SH-SY5Y (cell line): ENCODE results near the gene VTI1A.
A peak's percentile ranks its signal among the peaks of the same experiment; 100 is the strongest.

Experiments used
- GATA2 ChIP-seq: IDR thresholded peaks from 2 replicates; pipeline ENCODE4 v1.6.1; 2011; ENCODE audit warnings: mild to moderate bottlenecking, low read depth, low read length
- GATA3 ChIP-seq: IDR thresholded peaks from 2 replicates; pipeline ENCODE4 v1.6.1; 2011; ENCODE audit warnings: low read depth, mild to moderate bottlenecking, low read length, moderate library complexity

The VTI1A gene

DNA sequence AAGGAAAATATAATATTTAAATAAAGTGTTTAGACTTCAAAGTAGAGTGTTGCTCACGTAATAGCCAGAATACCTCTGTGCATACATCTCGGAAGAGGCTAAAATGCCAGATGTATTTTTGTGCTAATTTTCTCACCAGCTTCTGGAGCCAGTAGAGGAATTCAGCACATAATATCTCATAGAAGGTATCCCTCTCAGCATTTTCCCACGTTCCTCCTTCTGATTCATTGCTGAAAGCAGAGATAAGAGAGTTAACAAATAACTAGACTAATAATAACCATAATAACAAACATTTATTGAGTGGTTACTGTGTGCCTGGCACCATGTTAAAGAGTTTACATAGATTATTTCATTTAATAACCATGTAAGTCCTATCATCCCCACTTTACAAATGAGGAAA is 123.6 kb downstream of the VTI1A start:
- TF ChIP-seq GATA3 (no peak), GATA2 (no peak)

DNA sequence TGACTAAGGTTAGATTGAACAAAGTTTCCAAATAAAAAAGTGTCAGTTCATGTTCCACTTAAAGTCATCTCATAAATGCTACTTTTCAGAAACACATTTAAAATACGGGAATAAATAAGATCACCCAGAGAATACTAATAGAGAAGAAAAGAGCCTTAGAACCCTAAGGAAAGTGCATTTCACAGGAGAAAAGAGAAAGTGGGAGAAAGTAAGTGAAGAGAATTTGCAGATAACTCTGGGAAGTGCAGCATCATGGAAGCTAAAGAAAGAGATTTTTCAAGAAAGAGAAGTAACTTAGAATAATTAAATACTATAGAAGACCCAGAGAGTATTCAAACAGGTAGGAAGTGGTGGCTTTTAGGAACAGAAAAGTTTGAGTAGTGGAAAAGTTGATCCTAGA is 132.6 kb downstream of the VTI1A start:
- TF ChIP-seq GATA3 = no peak
- TF ChIP-seq GATA2 = no peak

DNA sequence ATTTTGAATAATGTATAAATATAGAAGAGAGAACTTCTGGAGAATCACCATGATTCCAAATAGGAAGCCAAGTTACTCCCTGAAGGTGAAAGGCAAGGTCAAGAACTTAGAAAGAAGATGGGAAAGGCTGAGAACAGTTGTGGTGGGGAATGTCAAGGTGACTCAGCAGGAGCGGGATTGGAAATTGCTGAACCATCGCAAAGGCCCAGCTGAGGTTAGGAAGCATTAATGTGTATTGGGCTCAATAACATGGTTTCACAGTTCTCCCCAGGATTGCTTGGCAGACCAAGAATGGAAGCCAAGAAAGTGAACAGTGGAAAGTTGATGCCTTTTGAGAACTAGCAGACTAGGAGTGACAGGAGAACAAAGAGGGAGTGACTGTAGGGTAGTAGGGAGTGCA is 133.3 kb downstream of the VTI1A start:
- TF ChIP-seq GATA3 (no peak), GATA2 (no peak)

DNA sequence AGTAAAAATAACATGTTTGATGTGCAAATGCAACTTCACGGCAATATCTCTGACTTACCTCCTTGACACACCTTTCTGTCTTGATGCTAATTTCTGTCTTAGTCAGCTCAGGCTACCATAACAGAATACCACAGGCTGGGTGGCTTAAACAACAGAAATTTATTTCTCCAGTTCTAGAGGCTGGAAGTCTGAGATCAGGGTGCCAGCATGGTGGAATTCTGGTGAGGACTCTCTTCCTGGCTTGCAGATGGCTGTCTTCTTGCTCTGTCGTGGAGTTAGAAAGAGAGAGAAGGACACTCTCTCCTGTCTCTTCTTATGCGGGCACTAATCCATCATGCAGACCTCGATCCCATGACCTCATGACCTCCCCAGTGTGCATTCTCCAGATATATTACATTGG is 134.9 kb downstream of the VTI1A start:
- TF ChIP-seq GATA3 = no peak
- no peak for TF ChIP-seq GATA2

DNA sequence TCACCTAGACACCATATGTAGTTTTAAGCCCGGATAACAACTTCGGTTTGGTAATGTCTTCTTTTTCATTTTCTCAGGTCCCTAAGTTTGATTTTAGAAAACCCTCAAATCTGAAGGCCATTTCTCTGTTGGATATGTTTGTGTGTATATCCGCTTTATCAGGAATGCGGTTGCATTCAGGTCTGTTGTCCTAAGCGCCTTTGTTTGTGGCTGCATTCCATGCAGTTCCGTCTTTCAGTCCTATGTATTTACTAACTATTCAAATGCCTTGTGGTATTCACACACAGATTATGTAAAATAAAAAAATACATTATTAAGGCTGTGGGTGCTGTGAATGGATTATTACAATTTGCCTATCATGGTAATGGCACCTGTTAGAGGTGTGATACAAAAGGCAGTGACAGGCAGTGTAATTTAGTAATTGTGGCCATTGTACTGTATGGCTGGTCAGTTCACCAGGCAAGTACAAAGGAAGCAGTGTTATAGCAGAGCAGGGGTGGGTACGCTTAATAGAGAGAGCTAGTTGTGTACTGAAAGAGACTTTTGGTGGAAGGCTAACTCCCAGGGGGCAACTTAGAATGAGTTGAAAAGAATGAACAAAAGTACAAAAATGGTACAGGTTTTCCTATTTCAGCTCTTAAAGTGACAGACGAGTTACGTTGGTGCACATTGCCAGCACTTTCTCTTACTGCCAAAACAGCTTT is 136.4 kb downstream of the VTI1A start:
- TF ChIP-seq GATA3 (no peak), GATA2 (no peak)

DNA sequence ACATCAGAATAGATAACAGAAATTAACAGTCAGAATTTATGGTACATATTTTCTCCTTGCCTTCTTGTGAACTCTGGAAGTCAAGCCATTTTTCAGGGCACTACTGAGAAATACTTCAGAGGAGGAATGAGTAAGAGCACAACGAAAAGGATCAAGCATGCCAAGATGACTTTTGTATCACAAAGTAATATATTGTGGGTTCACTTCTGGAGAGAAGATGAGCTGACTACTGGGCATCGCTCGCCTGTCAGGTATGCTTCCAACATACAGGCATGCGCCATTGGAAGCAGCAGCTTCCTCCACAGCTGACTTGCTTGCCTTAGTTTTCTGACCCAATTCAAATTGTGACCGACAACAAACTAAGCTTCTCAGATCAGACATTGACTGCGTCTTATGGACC is 137.3 kb downstream of the VTI1A start:
- TF ChIP-seq GATA2 = no peak
- no peak for TF ChIP-seq GATA3

DNA sequence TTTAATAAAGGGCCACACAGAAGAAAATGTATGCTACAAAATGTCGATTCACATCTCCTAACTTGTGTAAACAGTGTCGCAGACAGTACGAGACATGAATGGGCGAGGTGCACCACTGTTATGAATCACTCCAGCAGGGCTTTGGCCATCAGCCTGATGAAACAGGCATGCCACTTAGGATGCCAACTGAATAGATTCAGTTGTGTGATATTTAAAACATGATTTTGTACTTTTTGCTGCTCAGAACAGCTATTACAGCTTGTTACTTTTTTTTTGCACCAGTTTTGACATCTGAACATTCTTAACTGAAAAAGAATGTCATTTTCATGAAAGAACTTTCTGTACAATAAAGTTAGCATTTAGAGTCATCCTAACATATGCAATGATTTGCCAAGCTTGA is 138.1 kb downstream of the VTI1A start:
- no peak for TF ChIP-seq GATA2
- no peak for TF ChIP-seq GATA3

DNA sequence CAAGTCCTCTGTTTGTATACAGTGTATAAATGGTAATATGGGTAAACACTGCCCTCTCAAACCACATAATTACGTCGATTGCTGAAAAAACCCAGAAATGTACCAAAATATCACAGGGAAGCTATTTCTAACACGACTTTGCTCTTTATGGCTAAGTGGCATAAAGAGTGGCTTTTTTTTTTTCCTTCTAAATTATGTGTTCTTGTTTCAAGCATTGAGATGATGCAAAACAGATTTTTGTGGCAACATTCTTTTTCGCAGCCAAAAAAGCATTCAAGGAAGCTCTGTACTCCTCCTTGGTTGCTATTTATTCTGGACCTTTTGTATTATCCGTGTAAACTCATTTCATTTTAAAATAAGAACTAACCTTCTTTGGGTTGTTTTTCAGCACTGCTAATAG is 138.9 kb downstream of the VTI1A start:
- no peak for TF ChIP-seq GATA2
- no peak for TF ChIP-seq GATA3

DNA sequence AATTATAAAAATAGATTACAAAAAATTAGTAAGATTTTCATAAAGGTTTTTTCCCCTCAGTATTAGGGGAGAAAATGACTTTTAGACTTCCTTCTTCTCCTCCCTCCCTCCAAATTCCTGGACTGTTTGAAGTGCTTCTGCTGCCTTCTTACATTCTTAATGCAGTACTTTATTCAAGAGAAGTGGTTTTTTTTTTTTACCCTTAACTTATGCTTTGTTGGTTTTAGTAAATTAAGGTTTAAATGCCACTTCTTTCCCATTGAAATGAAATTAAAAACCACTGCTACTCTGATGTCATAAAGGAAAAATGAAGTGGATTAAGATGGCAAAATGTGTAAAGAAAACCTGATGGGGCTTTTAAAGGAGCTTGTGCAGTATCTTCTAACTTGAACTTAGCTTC is 140.7 kb downstream of the VTI1A start:
- TF ChIP-seq GATA2 (no peak), GATA3 (no peak)

DNA sequence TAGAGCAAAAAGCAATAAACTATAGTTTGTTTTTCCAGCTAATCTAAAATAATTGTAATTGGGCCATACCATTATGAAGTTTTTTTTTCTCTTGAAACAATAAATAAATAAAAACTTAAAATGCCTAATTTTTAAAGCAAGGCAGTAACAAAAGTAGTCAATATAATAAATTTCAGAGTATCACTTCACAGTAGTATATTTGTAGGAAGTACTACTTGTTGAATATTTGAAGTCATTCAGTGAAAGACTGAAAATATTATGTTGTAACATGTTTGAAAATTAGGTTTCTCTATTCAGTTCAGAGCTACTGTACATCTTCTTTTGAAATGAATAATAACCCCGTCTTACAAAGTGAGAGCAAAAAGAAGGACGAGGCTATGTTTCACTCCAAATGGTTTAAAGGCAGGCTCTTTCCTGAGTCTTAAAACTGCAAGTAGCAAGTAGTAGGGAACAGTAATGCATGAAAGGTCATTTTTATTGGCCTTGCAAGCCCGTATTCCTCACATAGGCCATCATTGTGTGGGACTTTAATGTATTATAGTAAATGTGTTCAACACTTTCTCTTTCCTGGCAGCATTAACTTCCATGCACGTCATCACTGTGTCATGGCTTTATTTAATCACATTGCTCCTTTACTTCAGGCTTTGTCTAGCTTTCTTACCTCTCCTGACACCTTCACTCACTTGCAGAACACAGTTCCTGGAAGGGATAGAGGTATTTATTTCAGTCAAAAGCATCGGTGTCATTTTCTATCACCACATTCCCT is 141.4 kb downstream of the VTI1A start:
- TF ChIP-seq GATA2 (no peak), GATA3 (no peak)

DNA sequence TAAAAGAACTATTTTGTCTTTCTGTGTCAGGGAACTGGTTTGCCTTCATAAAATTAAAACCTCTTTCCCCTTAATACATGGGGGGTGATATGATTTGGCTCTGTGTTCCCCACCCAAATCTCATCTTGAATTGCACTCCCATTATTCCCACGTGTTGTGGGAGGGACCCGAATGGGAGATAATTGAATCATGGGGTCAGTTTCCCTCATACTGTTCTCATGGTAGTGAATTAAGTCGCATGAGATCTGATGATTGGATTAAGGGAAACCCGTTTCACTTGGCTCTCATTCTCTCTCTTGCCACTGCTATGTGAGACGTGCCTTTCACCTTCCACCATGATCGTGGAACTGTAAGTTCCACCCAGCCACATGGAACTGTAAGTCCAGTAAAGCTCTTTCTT is 142.1 kb downstream of the VTI1A start:
- TF ChIP-seq GATA2 (no peak), GATA3 (no peak)

DNA sequence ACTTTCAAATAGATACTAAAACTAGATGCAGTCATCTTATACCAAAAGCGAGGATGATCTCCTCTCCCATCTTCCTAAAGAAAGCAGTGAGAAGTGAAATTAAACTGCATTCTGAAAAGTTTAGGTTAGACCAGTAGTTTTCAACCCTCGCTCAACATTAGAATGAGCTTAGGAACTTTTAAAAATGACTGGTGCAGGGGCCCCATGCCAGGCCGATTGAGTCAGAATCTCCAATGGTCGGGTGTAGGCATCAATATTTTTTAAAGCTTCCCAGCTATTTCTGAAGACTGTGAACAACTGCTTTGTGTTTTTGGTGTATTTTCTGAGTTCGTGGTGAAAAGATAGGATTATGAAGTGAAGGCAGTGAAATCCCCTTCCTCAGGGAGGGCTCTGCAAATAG is 146.0 kb downstream of the VTI1A start:
- no peak for TF ChIP-seq GATA3
- TF ChIP-seq GATA2 = no peak

DNA sequence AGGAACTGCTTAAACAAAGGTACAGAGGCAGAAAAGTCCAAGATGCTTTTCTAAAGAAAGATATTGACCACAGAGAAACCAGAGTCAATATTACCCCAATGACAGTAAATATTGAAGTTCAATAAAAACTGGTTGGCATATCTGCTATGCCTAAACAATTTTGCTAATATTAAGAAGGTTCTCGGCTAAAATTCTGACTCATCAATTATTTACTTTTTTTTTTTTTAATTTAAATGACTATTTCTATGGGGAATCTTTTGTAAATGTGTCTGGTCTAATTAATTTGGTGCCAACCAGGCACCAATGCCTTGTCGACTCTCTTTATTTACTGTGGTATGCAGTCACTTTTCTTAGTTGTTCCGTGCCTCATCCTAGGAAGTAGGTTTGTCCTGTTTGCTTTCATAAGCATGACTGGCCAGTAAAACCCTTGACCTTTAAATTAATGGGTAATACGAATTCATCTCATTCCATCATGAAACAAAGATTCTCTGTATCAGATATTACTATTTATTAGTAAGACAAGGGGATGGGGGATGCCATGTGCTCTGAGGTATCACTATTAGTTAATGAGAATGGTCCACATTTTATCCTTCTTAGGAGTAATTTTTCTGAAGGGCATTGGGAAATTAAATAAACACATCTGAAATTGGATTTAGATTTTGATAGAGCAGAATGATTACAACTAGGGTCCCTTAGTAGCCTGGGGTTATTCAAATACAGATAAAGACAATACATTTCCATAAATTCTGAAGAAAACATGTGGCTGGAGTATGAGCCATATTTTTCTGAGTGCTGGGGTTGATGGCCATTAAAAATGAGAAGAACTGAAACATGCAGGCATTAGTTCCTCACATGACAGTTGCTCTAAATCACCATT is 154.4 kb downstream of the VTI1A start:
- no peak; the same call in 1 of the 2 replicates for TF ChIP-seq GATA2
- peak; percentile 65 for TF ChIP-seq GATA3

DNA sequence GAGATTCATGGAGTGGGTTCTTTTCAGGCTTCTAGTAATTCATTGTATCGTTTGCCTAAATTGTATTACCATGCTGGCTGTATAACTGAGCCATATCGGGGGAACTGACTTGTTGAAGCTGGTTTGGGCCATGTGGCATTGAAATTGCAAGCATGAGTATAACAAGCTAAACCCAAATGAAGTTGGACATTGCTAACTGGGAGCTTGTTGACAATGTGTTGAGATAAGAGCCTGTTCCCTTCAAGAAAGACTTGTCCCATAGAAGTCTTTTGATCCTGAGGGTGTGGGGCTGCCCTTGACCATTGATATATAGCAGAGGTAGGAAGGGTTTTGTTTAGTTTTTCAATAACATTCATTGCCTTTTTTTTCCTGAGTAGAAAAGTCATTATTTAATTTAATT is 156.0 kb downstream of the VTI1A start:
- TF ChIP-seq GATA3 (no peak), GATA2 (no peak)
